Right atrium auricular region (tissue), 2 donors: ENCODE measurements around the gene BANK1. TPM values are rescaled to one million over a fixed set of nuclear protein-coding genes. Genes with fewer than 3 reads are reported as not detected.

Experiments
- DNase-seq: peaks from one replicate; pipeline ENCODE4 v3.0.0-alpha.2; 2019; ENCODE audit warnings: low spot score
- H3K27ac ChIP-seq, 2 donors: fragments of 200-600 bp; sonication (generic); 1 replicate in 1 of 2; 2 replicates in 1 of 2; pipeline ENCODE4 v1.5.1; 2016 to 2019
- H3K27me3 ChIP-seq, 2 donors: fragments of 200-600 bp; sonication (generic); one replicate each; pipeline versions ENCODE4 v1.5.1 to v1.6.0; 2017 to 2019
- H3K36me3 ChIP-seq: fragments of 200-600 bp; sonication (generic); one replicate; pipeline ENCODE4 v1.5.1; 2016
- H3K4me1 ChIP-seq, 2 donors: fragments of 200-600 bp; sonication (generic); one replicate each; pipeline versions ENCODE4 v1.5.1 to v1.6.0; 2017 to 2019
- H3K4me3 ChIP-seq, 2 donors: fragments of 200-600 bp; sonication (generic); 1 replicate in 1 of 2; 2 replicates in 1 of 2; pipeline ENCODE4 v1.5.1; 2017 to 2019; ENCODE audit warnings: mild to moderate bottlenecking in 1 of 2, moderate library complexity in 1 of 2
- H3K9me3 ChIP-seq, 2 donors: fragments of 200-600 bp; sonication (generic); one replicate each; pipeline ENCODE4 v1.5.1; 2019
- total RNA-seq, 2 donors: library from RNA; depleted of rRNA; stranded (reverse); fragments of >200 nt; gene quantifications; one replicate each; pipeline ENCODE4 v1.1.0, GENCODE V29; 2016
- TF ChIP-seq, protein P1 (sequence below), 2 donors: fragments of 200-600 bp; sonication (generic); IDR thresholded peaks; one replicate each; pipeline ENCODE4 v1.5.1; 2019; ENCODE audit warnings: antibody characterized with exemption in 2 of 2

BANK1 gene
- total RNA-seq, 2 donors from 2014 or later, result 1.4 TPM; not detected in 1

DNA sequence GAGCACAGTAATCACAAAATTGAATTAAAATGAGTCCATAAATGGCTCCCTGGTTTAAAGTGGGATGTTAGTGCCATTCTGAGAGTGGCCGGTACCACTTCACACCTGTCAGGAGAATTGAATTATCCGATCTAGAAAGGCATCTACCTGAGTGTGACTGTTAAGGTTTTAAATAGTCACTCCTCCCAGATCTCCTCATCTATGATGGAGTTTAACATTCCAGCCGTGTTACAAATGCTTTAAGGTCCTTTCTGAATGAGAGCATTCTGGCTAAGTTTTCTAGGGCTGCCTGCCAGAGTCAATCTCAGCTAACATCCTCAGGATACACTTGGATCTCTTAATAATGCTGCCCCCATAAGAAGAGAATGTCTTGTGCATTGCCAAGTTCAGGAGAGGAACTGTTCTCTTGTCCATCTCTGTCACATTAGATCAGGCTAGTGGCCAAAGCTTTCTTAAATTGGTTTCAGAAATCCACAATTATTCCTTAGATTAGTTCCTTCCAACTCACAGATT is 323.6 kb downstream of the BANK1 start:
- H3K27me3 ChIP-seq, result no peaks in the 10 kb centered on the region
- no peak overlapping the region for H3K27ac ChIP-seq
- H3K4me1 ChIP-seq, result no peaks in the 10 kb centered on the region
- H3K9me3 ChIP-seq, result no peaks in the 10 kb centered on the region
- H3K36me3 ChIP-seq, result no peaks in the 10 kb centered on the region
- no peak for DNase-seq
- TF ChIP-seq, protein P1, sequence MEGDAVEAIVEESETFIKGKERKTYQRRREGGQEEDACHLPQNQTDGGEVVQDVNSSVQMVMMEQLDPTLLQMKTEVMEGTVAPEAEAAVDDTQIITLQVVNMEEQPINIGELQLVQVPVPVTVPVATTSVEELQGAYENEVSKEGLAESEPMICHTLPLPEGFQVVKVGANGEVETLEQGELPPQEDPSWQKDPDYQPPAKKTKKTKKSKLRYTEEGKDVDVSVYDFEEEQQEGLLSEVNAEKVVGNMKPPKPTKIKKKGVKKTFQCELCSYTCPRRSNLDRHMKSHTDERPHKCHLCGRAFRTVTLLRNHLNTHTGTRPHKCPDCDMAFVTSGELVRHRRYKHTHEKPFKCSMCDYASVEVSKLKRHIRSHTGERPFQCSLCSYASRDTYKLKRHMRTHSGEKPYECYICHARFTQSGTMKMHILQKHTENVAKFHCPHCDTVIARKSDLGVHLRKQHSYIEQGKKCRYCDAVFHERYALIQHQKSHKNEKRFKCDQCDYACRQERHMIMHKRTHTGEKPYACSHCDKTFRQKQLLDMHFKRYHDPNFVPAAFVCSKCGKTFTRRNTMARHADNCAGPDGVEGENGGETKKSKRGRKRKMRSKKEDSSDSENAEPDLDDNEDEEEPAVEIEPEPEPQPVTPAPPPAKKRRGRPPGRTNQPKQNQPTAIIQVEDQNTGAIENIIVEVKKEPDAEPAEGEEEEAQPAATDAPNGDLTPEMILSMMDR (IDR thresholded peaks at IDR 0.05), result no peak
- no peak overlapping the region for H3K4me3 ChIP-seq

DNA sequence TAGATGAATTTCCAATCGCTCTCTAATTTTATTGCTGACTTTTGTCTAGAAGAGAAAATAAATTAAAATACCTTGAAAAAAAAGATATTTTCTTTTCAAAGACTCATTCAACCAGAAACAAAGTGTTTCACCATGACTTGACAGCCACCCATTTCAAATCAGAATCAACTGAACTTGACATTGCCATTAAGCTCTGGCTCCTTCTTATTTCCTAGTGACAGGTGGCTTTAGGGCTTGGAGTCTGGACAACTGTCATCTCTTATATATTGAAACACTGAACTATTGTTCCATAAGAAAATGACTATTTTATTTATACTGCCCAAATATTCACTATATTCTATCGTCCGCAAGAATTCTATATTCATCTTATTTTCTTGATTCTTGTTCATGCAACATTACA is 325.6 kb downstream of the BANK1 start:
- no peaks in the 10 kb centered on the region for H3K27me3 ChIP-seq
- no peak overlapping the region for H3K4me3 ChIP-seq
- no peaks in the 10 kb centered on the region for H3K36me3 ChIP-seq
- H3K4me1 ChIP-seq, result no peaks in the 10 kb centered on the region
- no peak overlapping the region for H3K27ac ChIP-seq
- DNase-seq, result no peak
- TF ChIP-seq, protein P1 (IDR thresholded peaks at IDR 0.05), result no peak
- peaks cover 3 to 13% of the 10 kb centered on the region in 2 donors for H3K9me3 ChIP-seq

DNA sequence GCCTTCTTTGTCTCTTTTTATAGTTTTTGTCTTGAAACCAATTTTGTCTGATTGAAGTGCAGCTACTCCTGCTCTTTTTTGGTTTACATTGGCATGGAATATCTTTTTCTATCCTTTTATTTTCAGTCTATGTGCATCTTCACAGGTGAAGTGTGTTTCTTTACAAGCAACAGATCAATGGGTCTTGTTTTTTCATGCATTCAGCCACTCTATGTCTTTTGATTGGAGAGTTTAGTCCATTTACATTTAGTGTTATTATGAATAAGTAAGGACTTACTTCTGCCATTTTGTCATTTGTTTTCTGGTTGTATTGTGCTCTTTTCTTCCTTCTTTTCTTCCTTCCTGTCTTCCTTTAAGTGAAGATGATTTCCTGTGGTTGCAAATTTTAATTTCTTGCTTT is 330.3 kb downstream of the BANK1 start:
- H3K27me3 ChIP-seq, result no peaks in the 10 kb centered on the region
- TF ChIP-seq, protein P1 (IDR thresholded peaks at IDR 0.05), result no peak

More for the DNA sequence above, 330.3 kb downstream of the BANK1 start:
- DNase-seq, result no peak
- H3K27ac ChIP-seq, result no peak overlapping the region
- H3K4me1 ChIP-seq, result no peaks in the 10 kb centered on the region
- H3K4me3 ChIP-seq, result no peak overlapping the region
- H3K36me3 ChIP-seq, result no peaks in the 10 kb centered on the region
- H3K9me3 ChIP-seq, result peaks cover 3 to 29% of the 10 kb centered on the region in 2 donors
